Omental fat pad (tissue), 4 donors: ENCODE measurements around the gene ARHGEF12. TPM values are rescaled to one million over a fixed set of nuclear protein-coding genes. Genes with fewer than 3 reads are reported as not detected.

Experiments
- small RNA-seq: library from RNA; depleted of rRNA; stranded (forward); fragments of <200 nt; gene quantifications from one replicate; pipeline ENCODE3, GENCODE V24; 2016
- total RNA-seq, 4 donors: library from RNA; depleted of rRNA; stranded (reverse); fragments of >200 nt; gene quantifications; one replicate each; pipeline ENCODE4 v1.1.0, GENCODE V29; 2016

The ARHGEF12 gene
- total RNA-seq, 4 donors from 2014 or later, result 69.8 to 137 (median 75.2) TPM

Small RNAs within 50 kb of the gene (small RNA-seq; reads per million reads assigned to genes)
- 700 reads per million, percentile 98 among the genes with 10 or more reads in this experiment for gene RF00100

Other genes with a start within 250 kb of the ARHGEF12 start
- 1 to 10 TPM; 1.3 to 5.7 (median 3.0) TPM for gene TRIM29, start 198.3 kb upstream of the ARHGEF12 start, total RNA-seq
- gene OAF, start 125.4 kb upstream of the ARHGEF12 start, total RNA-seq, result 10 to 100 TPM; 32.3 to 97.4 (median 67.0) TPM
- gene POU2F3, start 96.3 kb upstream of the ARHGEF12 start, total RNA-seq, result under 1 TPM in 2 of 4 donors, not detected in 2; 0.19 to 0.24 TPM
- gene TLCD5, start 11.1 kb upstream of the ARHGEF12 start, total RNA-seq, result 1 to 10 TPM; 2.9 to 6.1 (median 4.4) TPM
- under 1 TPM in 1 of 4 donors, not detected in 3; 0.09 TPM for gene GRIK4, start 175.3 kb downstream of the ARHGEF12 start, total RNA-seq